NCI-H2227 (cell line): ENCODE measurements around the gene TCP11L1.

ENCODE experiments used
- DNase-seq: peaks from one replicate; lab custom pipeline; 2025; ENCODE audit not compliant: unreplicated experiment; lab: John Stamatoyannopoulos, UW

Gene TCP11L1, protein sequence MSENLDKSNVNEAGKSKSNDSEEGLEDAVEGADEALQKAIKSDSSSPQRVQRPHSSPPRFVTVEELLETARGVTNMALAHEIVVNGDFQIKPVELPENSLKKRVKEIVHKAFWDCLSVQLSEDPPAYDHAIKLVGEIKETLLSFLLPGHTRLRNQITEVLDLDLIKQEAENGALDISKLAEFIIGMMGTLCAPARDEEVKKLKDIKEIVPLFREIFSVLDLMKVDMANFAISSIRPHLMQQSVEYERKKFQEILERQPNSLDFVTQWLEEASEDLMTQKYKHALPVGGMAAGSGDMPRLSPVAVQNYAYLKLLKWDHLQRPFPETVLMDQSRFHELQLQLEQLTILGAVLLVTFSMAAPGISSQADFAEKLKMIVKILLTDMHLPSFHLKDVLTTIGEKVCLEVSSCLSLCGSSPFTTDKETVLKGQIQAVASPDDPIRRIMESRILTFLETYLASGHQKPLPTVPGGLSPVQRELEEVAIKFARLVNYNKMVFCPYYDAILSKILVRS

GRCh38 chr11:33039274-33040032 lies at the start of gene TCP11L1:
Gene TCP11L1 (plus strand): TSS chr11:33039572. CDS start chr11:33043774, 4,202 bp downstream.
- DNase-seq, result peak; percentile 98

DNA sequence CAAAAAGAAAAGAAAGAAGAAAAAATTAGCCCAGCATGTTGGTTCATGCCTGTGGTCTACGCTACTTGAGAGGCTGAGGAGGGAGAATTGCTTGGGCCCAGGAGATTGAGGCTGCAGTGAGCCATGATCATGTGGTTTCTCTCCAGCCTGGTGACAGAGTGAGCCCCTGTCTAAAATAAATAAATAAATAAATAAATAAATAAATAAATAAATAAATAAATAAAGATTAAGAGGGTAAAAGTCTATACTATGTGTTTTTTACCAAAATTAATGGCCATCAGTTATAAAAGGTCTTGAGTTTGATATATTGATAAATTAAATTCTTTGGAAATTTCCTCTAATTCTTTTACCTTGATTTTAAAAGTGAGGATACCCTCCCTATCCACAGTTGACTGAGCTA lies 48.9 kb upstream of the TCP11L1 start:
- DNase-seq, result no peak

- DNase-seq, result no peak
Measured at GRCh38 chr11:32991427-32991826, 47.9 kb upstream of the TCP11L1 start.

DNA sequence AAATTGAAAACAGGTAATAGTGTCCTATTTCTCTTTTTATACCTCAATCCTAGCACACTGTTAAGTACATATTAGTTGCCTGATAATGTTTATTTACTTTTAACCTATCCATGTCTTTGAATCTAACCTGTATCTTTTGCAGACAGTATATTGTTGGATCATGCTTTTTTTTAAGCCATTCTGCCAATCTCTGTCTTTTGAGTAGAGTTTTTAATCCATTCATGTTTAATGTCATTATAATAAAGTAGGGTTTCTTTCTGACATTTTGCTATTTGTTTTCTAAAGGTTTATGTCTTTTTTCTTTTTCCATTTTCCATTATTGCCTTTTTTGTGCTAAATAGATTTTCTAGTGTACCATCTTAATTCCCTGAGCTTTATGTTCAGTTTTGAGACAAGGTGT lies 47.5 kb upstream of the TCP11L1 start:
- DNase-seq, result no peak

- DNase-seq, result no peak
Measured at GRCh38 chr11:33000181-33000580, 39.2 kb upstream of the TCP11L1 start.

- no peak for DNase-seq
Measured at GRCh38 chr11:33001281-33001680, 38.1 kb upstream of the TCP11L1 start.

GRCh38 chr11:33001751-33002542 lies 37.4 kb upstream of the TCP11L1 start:
- DNase-seq, result no peak

- no peak for DNase-seq
Measured at GRCh38 chr11:33005175-33005574, 34.2 kb upstream of the TCP11L1 start.

GRCh38 chr11:33006010-33006409 lies 33.4 kb upstream of the TCP11L1 start:
- DNase-seq, result no peak

GRCh38 chr11:33013755-33014154 lies 25.6 kb upstream of the TCP11L1 start:
- no peak for DNase-seq

DNA sequence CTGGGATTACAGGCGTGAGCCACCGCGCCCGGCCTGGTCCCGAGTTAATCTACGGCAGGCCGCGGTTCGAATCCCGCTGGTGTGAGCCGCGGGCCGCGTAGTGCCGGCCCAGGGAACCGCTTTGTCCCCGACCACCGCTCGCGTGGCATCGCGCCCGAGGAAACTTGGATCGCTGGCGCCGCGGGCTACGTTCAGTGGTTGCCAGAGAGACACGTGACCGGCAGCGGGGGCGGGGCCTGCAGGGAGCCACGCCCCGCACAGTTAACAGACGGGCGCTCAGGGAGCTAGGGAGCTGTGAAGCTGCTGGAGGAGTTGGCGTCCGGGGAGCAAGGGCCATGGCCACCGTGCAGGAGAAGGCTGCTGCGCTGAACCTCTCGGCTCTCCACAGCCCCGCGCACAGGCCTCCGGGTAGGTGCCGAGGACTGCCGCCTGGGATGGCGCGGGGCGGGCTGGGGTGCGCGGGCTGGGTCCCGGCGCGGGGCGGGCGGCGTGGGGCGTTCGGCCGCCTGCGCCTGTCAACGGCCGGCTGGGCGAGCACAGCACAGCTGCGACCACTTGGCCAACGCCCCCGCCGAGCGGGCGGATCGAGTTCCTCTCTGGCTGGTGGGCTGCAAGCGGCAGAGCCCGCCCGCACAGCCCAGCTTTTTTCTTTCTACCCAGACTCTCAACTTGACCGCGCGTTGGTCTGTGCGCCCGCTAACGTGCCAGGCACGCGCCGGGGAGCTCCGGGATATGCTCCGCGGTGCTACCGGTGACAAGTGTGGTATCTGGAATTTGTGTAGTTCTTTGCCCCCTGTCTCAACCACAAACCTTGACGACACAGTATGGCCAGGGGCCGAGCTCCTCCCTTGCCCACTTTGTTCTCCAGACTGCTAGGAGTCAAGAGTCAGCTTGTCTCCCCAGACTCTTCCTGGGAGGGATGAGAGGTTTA lies 23.5 kb upstream of the TCP11L1 start, which contains the start of gene DEPDC7:
Gene DEPDC7 (plus strand): TSS at position 258 of the 931 bp plus-strand sequence. CDS start 78 bp downstream, at position 336.
- DNase-seq, result peak; percentile 98

GRCh38 chr11:33016654-33017053 lies 22.7 kb upstream of the TCP11L1 start:
- DNase-seq, result no peak

- no peak for DNase-seq
Measured at GRCh38 chr11:33017478-33017877, 21.9 kb upstream of the TCP11L1 start.

DNA sequence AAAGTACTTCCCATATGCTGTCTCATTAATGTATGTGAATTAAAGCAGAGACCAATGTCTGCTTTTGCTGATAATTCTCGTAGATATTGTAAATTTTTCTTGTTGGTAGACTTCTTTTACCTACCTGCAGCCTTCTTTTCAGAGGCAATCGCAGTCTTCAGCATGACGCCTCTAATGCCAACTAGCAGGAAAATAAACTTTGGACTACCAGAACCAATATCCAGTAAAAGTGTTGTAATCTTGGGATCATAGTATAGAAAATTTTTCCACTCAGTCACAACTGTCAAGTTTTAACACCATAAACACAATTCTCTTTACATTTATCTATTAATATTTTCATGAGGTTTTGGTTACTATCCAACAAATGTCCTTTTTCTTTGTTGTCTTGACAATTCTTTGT lies 21.4 kb upstream of the TCP11L1 start:
- no peak for DNase-seq

- no peak for DNase-seq
Measured at GRCh38 chr11:33018840-33019239, 20.5 kb upstream of the TCP11L1 start.

- DNase-seq, result no peak
Measured at GRCh38 chr11:33021501-33021900, 17.9 kb upstream of the TCP11L1 start.

DNA sequence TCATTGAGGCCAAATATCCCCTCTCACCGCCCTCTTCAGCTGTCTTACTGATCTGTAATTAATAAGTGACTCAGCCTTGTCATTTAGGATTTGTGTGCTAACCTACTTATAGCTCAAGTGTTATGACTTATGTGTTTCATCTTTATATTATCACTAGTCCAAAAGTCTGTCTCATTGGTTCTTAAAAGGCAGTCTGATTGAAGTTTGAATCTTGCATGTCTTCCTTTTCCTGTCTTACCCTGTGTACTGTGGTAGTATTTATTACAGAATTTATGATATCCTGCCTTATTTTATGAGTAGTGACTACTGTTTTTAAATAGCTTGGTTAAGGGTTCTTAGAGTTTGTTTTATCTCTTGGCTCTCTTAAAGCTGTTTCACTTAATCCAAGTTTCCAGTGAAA lies 17.4 kb upstream of the TCP11L1 start:
- no peak for DNase-seq

- no peak for DNase-seq
Measured at GRCh38 chr11:33025339-33025722, 14.0 kb upstream of the TCP11L1 start.

DNA sequence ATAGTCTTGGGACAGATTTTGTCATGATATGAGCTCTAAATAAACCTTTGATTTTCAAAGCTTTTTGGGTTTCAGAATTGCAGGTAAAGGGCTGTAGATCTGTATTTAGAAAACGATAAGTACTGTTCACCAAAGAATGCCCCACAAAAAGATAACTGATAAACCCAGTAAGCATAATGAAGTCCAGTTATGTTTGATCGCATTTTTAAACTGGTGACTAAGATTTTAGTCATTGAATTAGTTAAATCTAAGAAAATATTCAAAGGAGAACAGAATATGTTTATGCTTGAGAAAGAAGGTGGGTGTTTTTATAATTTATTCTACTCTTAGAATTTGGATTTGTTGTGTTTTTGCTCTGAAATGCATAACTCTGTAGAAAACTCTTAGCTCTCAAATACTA lies 12.1 kb upstream of the TCP11L1 start:
- DNase-seq, result no peak
